ENCODE results near the gene TMEM247. TPM values are rescaled to one million over a fixed set of nuclear protein-coding genes. Genes with fewer than 3 reads are reported as not detected.

The TMEM247 gene
- total RNA-seq, result not detected in 2 replicates

GRCh38 chr2:46479265-46479664 lies at the start of gene TMEM247:
TSS of gene TMEM247 (plus strand) at chr2:46479565.

Other genes starting within 250 kb of the TMEM247 start
- 84.9 and 159 TPM in 2 replicates for gene EPAS1, start 182.2 kb upstream of the TMEM247 start, total RNA-seq
- gene RHOQ, start 62.9 kb downstream of the TMEM247 start, total RNA-seq, result 19.0 and 26.4 TPM in 2 replicates
- gene ATP6V1E2, start 63.0 kb downstream of the TMEM247 start, total RNA-seq, result 2.6 and 3.8 TPM in 2 replicates
- 16.1 and 18.6 TPM in 2 replicates for gene PIGF, start 137.5 kb downstream of the TMEM247 start, total RNA-seq
- gene CRIPT, start 137.7 kb downstream of the TMEM247 start, total RNA-seq, result 13.1 and 13.2 TPM in 2 replicates
- gene SOCS5, start 219.7 kb downstream of the TMEM247 start, total RNA-seq, result 14.3 and 34.1 TPM in 2 replicates

Data from endothelial cell of coronary artery (primary cell).